Raji (cell line): ENCODE results near the gene GRAMD1C.

Experiments
- POLR2A ChIP-seq: IDR thresholded peaks from 2 replicates; pipeline ENCODE4 v1.6.1; 2011; ENCODE audit warnings: low read depth, low read length, control low read depth; ENCODE audit not compliant: insufficient read depth

GRAMD1C gene

GRCh38 chr3:113844622-113845222 is 6.1 kb downstream of the GRAMD1C start:
- TF ChIP-seq POLR2A = no peak

GRCh38 chr3:113847247-113847646 is 8.7 kb downstream of the GRAMD1C start:
- no peak for TF ChIP-seq POLR2A

GRCh38 chr3:113847664-113848461 is 9.3 kb downstream of the GRAMD1C start:
- no peak for TF ChIP-seq POLR2A

GRCh38 chr3:113852506-113852905 is 13.9 kb downstream of the GRAMD1C start:
- no peak for TF ChIP-seq POLR2A

GRCh38 chr3:113867506-113867905 is 28.9 kb downstream of the GRAMD1C start:
- TF ChIP-seq POLR2A = no peak

GRCh38 chr3:113873293-113873692 is 34.7 kb downstream of the GRAMD1C start:
- no peak for TF ChIP-seq POLR2A

GRCh38 chr3:113873814-113874526 is 35.4 kb downstream of the GRAMD1C start:
- TF ChIP-seq POLR2A = no peak

- TF ChIP-seq POLR2A = no peak
Observed at GRCh38 chr3:113878403-113878802, 39.8 kb downstream of the GRAMD1C start.

- TF ChIP-seq POLR2A = no peak
Observed at GRCh38 chr3:113885050-113885449, 46.5 kb downstream of the GRAMD1C start.

- no peak for TF ChIP-seq POLR2A
Observed at GRCh38 chr3:113890256-113890900, 51.8 kb downstream of the GRAMD1C start.

GRCh38 chr3:113894927-113895326 is 56.3 kb downstream of the GRAMD1C start:
- TF ChIP-seq POLR2A = no peak

- TF ChIP-seq POLR2A = no peak
Observed at GRCh38 chr3:113895964-113896363, 57.4 kb downstream of the GRAMD1C start.

GRCh38 chr3:113896930-113897329 is 58.3 kb downstream of the GRAMD1C start:
- no peak for TF ChIP-seq POLR2A

GRCh38 chr3:113897373-113897777 is 58.8 kb downstream of the GRAMD1C start:
- no peak for TF ChIP-seq POLR2A

- no peak for TF ChIP-seq POLR2A
Observed at GRCh38 chr3:113898892-113899291, 60.3 kb downstream of the GRAMD1C start.
